Measurements from ENCODE around the gene CIDEA.

DNA sequence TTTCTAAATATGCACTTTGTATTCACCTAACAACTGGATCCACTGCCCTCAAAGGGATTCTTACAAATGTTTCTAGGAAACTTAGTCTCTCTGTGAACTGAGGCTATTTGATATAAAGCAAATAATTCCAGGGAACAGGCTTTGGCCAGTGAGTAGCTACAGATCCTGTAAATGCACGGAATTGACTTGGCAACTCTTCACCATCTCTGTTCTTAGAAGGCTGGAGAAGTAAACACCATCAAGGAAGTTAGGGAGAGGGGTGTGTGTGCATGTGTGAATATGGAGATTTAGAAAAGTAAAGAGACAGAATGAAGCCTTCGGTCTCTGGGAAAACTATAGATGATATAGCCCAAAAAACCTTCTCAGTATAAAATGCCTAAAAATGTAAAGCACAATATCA lies 10.7 kb downstream of the CIDEA start:
- TF ChIP-seq, protein P1, sequence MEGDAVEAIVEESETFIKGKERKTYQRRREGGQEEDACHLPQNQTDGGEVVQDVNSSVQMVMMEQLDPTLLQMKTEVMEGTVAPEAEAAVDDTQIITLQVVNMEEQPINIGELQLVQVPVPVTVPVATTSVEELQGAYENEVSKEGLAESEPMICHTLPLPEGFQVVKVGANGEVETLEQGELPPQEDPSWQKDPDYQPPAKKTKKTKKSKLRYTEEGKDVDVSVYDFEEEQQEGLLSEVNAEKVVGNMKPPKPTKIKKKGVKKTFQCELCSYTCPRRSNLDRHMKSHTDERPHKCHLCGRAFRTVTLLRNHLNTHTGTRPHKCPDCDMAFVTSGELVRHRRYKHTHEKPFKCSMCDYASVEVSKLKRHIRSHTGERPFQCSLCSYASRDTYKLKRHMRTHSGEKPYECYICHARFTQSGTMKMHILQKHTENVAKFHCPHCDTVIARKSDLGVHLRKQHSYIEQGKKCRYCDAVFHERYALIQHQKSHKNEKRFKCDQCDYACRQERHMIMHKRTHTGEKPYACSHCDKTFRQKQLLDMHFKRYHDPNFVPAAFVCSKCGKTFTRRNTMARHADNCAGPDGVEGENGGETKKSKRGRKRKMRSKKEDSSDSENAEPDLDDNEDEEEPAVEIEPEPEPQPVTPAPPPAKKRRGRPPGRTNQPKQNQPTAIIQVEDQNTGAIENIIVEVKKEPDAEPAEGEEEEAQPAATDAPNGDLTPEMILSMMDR (IDR thresholded peaks at IDR 0.05): no peak
- no peak for TF ChIP-seq POLR2A (IDR thresholded peaks at IDR 0.05)

Data from upper lobe of left lung (tissue), 4 donors.